Globus pallidus (tissue), 1 donor: ENCODE measurements around the gene MYL3.
"Not testable (repeated sequence)": the region's sequence is repeated elsewhere in the genome, so short reads cannot be mapped to it uniquely, and the experiment has no call there.

Experiments used
- DNase-seq: peaks from one replicate; pipeline ENCODE4 v3.0.0-alpha.2; 2015; ENCODE audit warnings: low spot score

Gene MYL3

GRCh38 chr3:46825450-46825849 is 37.8 kb downstream of the MYL3 start:
- DNase-seq: no peak

GRCh38 chr3:46824211-46824970 is 38.9 kb downstream of the MYL3 start:
- DNase-seq: no peak

- DNase-seq: not testable (repeated sequence)
Observed at GRCh38 chr3:46823314-46823713, 39.9 kb downstream of the MYL3 start.

- no peak for DNase-seq
Observed at GRCh38 chr3:46821553-46821952, 41.7 kb downstream of the MYL3 start.

- no peak for DNase-seq
Observed at GRCh38 chr3:46820852-46821251, 42.4 kb downstream of the MYL3 start.

GRCh38 chr3:46812237-46812791 is 50.9 kb downstream of the MYL3 start:
- no peak for DNase-seq

GRCh38 chr3:46811615-46812236 is 51.5 kb downstream of the MYL3 start:
- no peak for DNase-seq

- DNase-seq: not testable (repeated sequence)
Observed at GRCh38 chr3:46808766-46809165, 54.5 kb downstream of the MYL3 start.
